GM23338 (cell line): Measurements from ENCODE around the gene MRPS5. TPM values are rescaled to one million over a fixed set of nuclear protein-coding genes. Genes with fewer than 3 reads are reported as not detected.

Experiments used
- ATAC-seq: fragments of 200-7000 bp; cut with Tn5 transposase; 3 replicates; pipeline ENCODE4 v1.9.1; 2020
- DNase-seq: peaks from one replicate; pipeline ENCODE4 v3.0.0-alpha.2; 2015; ENCODE audit warnings: low spot score
- H2AFZ ChIP-seq: fragments of 200-600 bp; sonication (generic); 2 replicates; pipeline ENCODE4 v1.8.0; 2016; ENCODE audit warnings: antibody characterized with exemption, mild to moderate bottlenecking, moderate library complexity
- H3F3A ChIP-seq: fragments of 200-600 bp; sonication (generic); replicated peaks from 2 replicates; pipeline ENCODE4 v1.8.0; 2017; ENCODE audit warnings: antibody characterized with exemption, mixed run types, low read depth
- H3K27ac ChIP-seq: fragments of 200-600 bp; sonication (generic); 2 replicates; pipeline ENCODE4 v1.6.1; 2016; ENCODE audit warnings: low read depth
- H3K27me3 ChIP-seq: fragments of 200-600 bp; sonication (generic); 2 replicates; pipeline ENCODE4 v1.8.0; 2016; ENCODE audit warnings: mild to moderate bottlenecking, mixed run types, moderate library complexity; ENCODE audit not compliant: insufficient read depth
- H3K36me3 ChIP-seq: fragments of 200-600 bp; sonication (generic); 2 replicates; pipeline ENCODE4 v1.8.0; 2016; ENCODE audit warnings: mild to moderate bottlenecking; ENCODE audit not compliant: insufficient read depth
- H3K4me1 ChIP-seq: fragments of 200-600 bp; sonication (generic); 2 replicates; pipeline ENCODE4 v1.8.0; 2016; ENCODE audit warnings: mild to moderate bottlenecking, moderate library complexity; ENCODE audit not compliant: insufficient read depth
- H3K4me2 ChIP-seq: fragments of 200-600 bp; sonication (generic); 2 replicates; pipeline ENCODE4 v1.7.1; 2017; ENCODE audit warnings: mixed run types
- H3K4me3 ChIP-seq: fragments of 200-600 bp; sonication (generic); 2 replicates; pipeline ENCODE4 v1.6.1; 2016; ENCODE audit warnings: mixed run types
- H3K79me2 ChIP-seq: fragments of 200-600 bp; sonication (generic); replicated peaks from 2 replicates; pipeline ENCODE4 v1.8.0; 2017; ENCODE audit warnings: mild to moderate bottlenecking; ENCODE audit not compliant: insufficient read depth
- H3K9me2 ChIP-seq: fragments of 200-600 bp; sonication (generic); 2 replicates; pipeline ENCODE4 v1.8.0; 2017; ENCODE audit not compliant: insufficient read depth
- H4K20me1 ChIP-seq: fragments of 200-600 bp; sonication (generic); replicated peaks from 2 replicates; pipeline ENCODE4 v1.8.0; 2017; ENCODE audit warnings: mild to moderate bottlenecking; ENCODE audit not compliant: insufficient read depth
- H3K27ac Mint-ChIP-seq: 2 replicates; pipeline ENCODE4 v1.8.0; 2020; ENCODE audit warnings: inconsistent platforms, mild to moderate bottlenecking, moderate library complexity, mixed read lengths
- H3K27me3 Mint-ChIP-seq: 3 replicates; pipeline ENCODE4 v1.8.0; 2022; ENCODE audit warnings: low read depth, mild to moderate bottlenecking, moderate library complexity, mixed read lengths, inconsistent platforms; ENCODE audit not compliant: insufficient read depth, poor library complexity
- H3K36me3 Mint-ChIP-seq: 3 replicates; pipeline ENCODE4 v1.8.0; 2021; ENCODE audit warnings: low read depth, mild to moderate bottlenecking, inconsistent platforms, moderate library complexity, mixed read lengths
- H3K4me1 Mint-ChIP-seq: 3 replicates; pipeline ENCODE4 v1.8.0; 2020; ENCODE audit warnings: mild to moderate bottlenecking, inconsistent platforms, mixed read lengths
- H3K4me3 Mint-ChIP-seq: 3 replicates; pipeline ENCODE4 v1.8.0; 2021; ENCODE audit warnings: moderate library complexity, mild to moderate bottlenecking, inconsistent platforms, mixed read lengths
- H3K9me3 Mint-ChIP-seq: 3 replicates; pipeline ENCODE4 v1.8.0; 2020; ENCODE audit warnings: moderate library complexity, mild to moderate bottlenecking, inconsistent platforms, mixed read lengths
- CREB1 ChIP-seq: fragments of 250-450 bp; sonication (Bioruptor Pico); IDR thresholded peaks from 2 replicates; pipeline ENCODE4 v1.5.0; 2020; ENCODE audit warnings: low read depth, mild to moderate bottlenecking, moderate library complexity
- POLR2AphosphoS5 ChIP-seq: IDR thresholded peaks from 2 replicates; pipeline ENCODE4 v1.6.1; 2016; ENCODE audit warnings: antibody characterized with exemption, low read depth
- REST ChIP-seq: IDR thresholded peaks from one replicate; pipeline ENCODE4 v1.6.1; 2018; ENCODE audit warnings: antibody characterized with exemption; ENCODE audit not compliant: unreplicated experiment
- ZNF331 ChIP-seq: fragments of 250-450 bp; sonication (Bioruptor Pico); IDR thresholded peaks from 2 replicates; pipeline ENCODE4 v1.5.0; 2020; ENCODE audit warnings: low read depth, mild to moderate bottlenecking, moderate library complexity
- ZNF462 ChIP-seq: fragments of 250-450 bp; sonication (Bioruptor Pico); IDR thresholded peaks from 2 replicates; pipeline ENCODE4 v1.5.0; 2020; ENCODE audit warnings: mild to moderate bottlenecking, moderate library complexity
- polyA plus RNA-seq: library from polyadenylated mRNA; unstranded; fragments of >200 nt; fragmentation: Nextera tagmentation; extraction: Ambion mirVana; gene quantifications from 2 replicates; pipeline ENCODE4 v1.2.1, GENCODE V29; 2016
- total RNA-seq: library from RNA; depleted of rRNA; stranded (reverse); fragments of >200 nt; shearing (Covaris generic); gene quantifications from 2 replicates; pipeline ENCODE4 v1.2.3, GENCODE V29; 2014
- TF ChIP-seq, protein P1 (sequence below), 2 experiments: fragments of 200-600 bp in 1 of 2; sonication (generic) in 1 of 2; conservative IDR thresholded peaks; 2 replicates each; pipeline versions ENCODE4 v1.5.1 to v1.6.1; 2016 to 2017; ENCODE audit warnings: antibody characterized with exemption in 2 of 2, low read depth in 2 of 2, mild to moderate bottlenecking in 2 of 2, moderate library complexity in 1 of 2

MRPS5 gene
- total and polyA plus RNA-seq, 2 experiments from 2014 or later = 51.9 to 79.0 TPM

DNA sequence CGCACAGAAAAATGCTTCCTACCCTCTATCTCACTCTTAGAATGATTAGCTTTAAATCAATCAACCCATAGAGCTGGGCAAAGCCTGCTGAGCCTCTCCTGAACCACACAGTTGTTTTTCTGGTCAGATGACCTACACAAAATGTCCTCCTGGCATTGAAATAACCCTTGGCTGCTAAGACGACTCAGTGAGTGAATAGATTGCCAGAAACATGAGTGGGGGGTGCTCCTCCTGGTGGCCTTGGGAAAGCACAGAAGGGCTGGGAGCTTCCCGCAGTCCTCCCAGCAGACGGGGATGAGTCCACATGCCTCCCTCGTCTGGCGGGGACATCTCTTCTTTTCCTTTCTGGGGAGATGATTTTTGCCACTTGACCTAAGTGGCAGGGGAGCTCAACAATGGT, 81.2 kb downstream of the MRPS5 start:
- H3F3A ChIP-seq = no peaks in the 10 kb centered on the region
- DNase-seq = no peak
- H3K27me3 Mint-ChIP-seq = peaks cover 21% of the 10 kb centered on the region
- H3K27ac ChIP-seq = no peak overlapping the region
- 0 out of 2 replicates have a peak overlapping the region, but pooled peaks have one; percentile 23 for H2AFZ ChIP-seq
- TF ChIP-seq, protein P1, sequence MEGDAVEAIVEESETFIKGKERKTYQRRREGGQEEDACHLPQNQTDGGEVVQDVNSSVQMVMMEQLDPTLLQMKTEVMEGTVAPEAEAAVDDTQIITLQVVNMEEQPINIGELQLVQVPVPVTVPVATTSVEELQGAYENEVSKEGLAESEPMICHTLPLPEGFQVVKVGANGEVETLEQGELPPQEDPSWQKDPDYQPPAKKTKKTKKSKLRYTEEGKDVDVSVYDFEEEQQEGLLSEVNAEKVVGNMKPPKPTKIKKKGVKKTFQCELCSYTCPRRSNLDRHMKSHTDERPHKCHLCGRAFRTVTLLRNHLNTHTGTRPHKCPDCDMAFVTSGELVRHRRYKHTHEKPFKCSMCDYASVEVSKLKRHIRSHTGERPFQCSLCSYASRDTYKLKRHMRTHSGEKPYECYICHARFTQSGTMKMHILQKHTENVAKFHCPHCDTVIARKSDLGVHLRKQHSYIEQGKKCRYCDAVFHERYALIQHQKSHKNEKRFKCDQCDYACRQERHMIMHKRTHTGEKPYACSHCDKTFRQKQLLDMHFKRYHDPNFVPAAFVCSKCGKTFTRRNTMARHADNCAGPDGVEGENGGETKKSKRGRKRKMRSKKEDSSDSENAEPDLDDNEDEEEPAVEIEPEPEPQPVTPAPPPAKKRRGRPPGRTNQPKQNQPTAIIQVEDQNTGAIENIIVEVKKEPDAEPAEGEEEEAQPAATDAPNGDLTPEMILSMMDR (conservative IDR thresholded peaks at IDR 0.05; ENCODE audit: low read depth in 2 of 2) = 0 out of 4 replicates have a peak, but pooled peaks of 1 of the 2 experiments have one; percentile 19
- TF ChIP-seq REST = no peak
- no peak for ATAC-seq
- H3K4me3 ChIP-seq = no peak overlapping the region
- no peak overlapping the region for H3K4me3 Mint-ChIP-seq
- H3K9me3 Mint-ChIP-seq = peaks cover 11% of the 10 kb centered on the region
- H3K79me2 ChIP-seq = no peaks in the 10 kb centered on the region
- no peaks in the 10 kb centered on the region for H3K36me3 ChIP-seq
- no peaks in the 10 kb centered on the region for H3K27me3 ChIP-seq
- peaks cover 14% of the 10 kb centered on the region for H3K4me1 Mint-ChIP-seq
- no peak overlapping the region for H3K4me2 ChIP-seq
- peaks cover 11% of the 10 kb centered on the region; the same call in 1 of the 3 replicates for H3K36me3 Mint-ChIP-seq
- no peak overlapping the region for H3K27ac Mint-ChIP-seq
- no peaks in the 10 kb centered on the region for H3K9me2 ChIP-seq
- no peaks in the 10 kb centered on the region for H4K20me1 ChIP-seq
- H3K4me1 ChIP-seq = no peaks in the 10 kb centered on the region

- ATAC-seq (no peak), DNase-seq (no peak)
- H3K4me1 ChIP-seq = no peaks in the 10 kb centered on the region
- peaks cover 14% of the 10 kb centered on the region for H3K4me1 Mint-ChIP-seq
- H3F3A ChIP-seq = no peaks in the 10 kb centered on the region
- no peaks in the 10 kb centered on the region for H3K79me2 ChIP-seq
- H3K27me3 ChIP-seq = no peaks in the 10 kb centered on the region; the same call in 1 of the 2 replicates
- H3K36me3 ChIP-seq = no peaks in the 10 kb centered on the region
- H4K20me1 ChIP-seq = no peaks in the 10 kb centered on the region
- H3K27me3 Mint-ChIP-seq = peaks cover 21% of the 10 kb centered on the region
- no peak overlapping the region for H3K4me3 Mint-ChIP-seq
- peaks cover 11% of the 10 kb centered on the region for H3K9me3 Mint-ChIP-seq
- no peak overlapping the region for H3K27ac ChIP-seq
- H3K9me2 ChIP-seq = no peaks in the 10 kb centered on the region
- no peak overlapping the region for H3K27ac Mint-ChIP-seq
- no peak overlapping the region for H3K4me2 ChIP-seq
- peaks cover 11% of the 10 kb centered on the region; the same call in 1 of the 3 replicates for H3K36me3 Mint-ChIP-seq
- no peak overlapping the region for H3K4me3 ChIP-seq
- H2AFZ ChIP-seq = no peak overlapping the region
- TF ChIP-seq ZNF462 (no peak), POLR2AphosphoS5 (no peak), ZNF331 (CRISPR knock-in tag) (no peak), CREB1 (CRISPR knock-in tag) (no peak)
Measured at GRCh38 chr2:95039978-95040377, 81.6 kb downstream of the MRPS5 start.
